ENCODE data around the gene TOP2A. TPM values are rescaled to one million over a fixed set of nuclear protein-coding genes. Genes with fewer than 3 reads are reported as not detected.

TOP2A gene
- total RNA-seq, 1 donor from 2014 or later, result 16.9 TPM

GRCh38 chr17:40464392-40464855, 46.7 kb upstream of the TOP2A start:
- Histone ChIP-seq H3K9me3 (no peaks in the 10 kb centered on the region), H3K27ac (peak overlapping the region; percentile 77), H3K4me1 (peaks cover 41% of the 10 kb centered on the region), H3K27me3 (no peaks in the 10 kb centered on the region), H3K4me3 (no peak overlapping the region), H3K36me3 (no peaks in the 10 kb centered on the region)
- intact Hi-C loops (cut with DNase I), result no loop called here
- TF ChIP-seq POLR2A (IDR thresholded peaks at IDR 0.05) (no peak), POLR2AphosphoS5 (IDR thresholded peaks at IDR 0.05; ENCODE audit: insufficient read depth in 1 of 2, low read depth in 1 of 2) (no peak), CTCF (IDR thresholded peaks at IDR 0.05) (no peak)
- no peak for DNase-seq (ENCODE audit: extremely low spot score in 2 of 2)

- no peak for DNase-seq (ENCODE audit: extremely low spot score in 2 of 2)
- H3K4me1 ChIP-seq, result peaks cover 52% of the 10 kb centered on the region
Measured at GRCh38 chr17:40463122-40463550, 45.4 kb upstream of the TOP2A start.

GRCh38 chr17:40462343-40463121, 44.8 kb upstream of the TOP2A start:
- intact Hi-C loops (cut with DNase I), result no loop called here
- H3K36me3 ChIP-seq, result peaks cover 0 to 2% of the 10 kb centered on the region in 2 donors
- peaks cover 58% of the 10 kb centered on the region for H3K4me1 ChIP-seq
- H3K27me3 ChIP-seq, result no peaks in the 10 kb centered on the region
- TF ChIP-seq POLR2AphosphoS5 (IDR thresholded peaks at IDR 0.05; ENCODE audit: insufficient read depth in 1 of 2, low read depth in 1 of 2) (peak in 1 of 2 donors; percentile 47), POLR2A (IDR thresholded peaks at IDR 0.05) (no peak)
- H3K27ac ChIP-seq, result peak overlapping the region; percentile 77
- no peak for DNase-seq (ENCODE audit: extremely low spot score in 2 of 2)
- no peak overlapping the region for H3K4me3 ChIP-seq
- no peaks in the 10 kb centered on the region for H3K9me3 ChIP-seq

More at GRCh38 chr17:40463122-40463550, 45.4 kb upstream of the TOP2A start:
- TF ChIP-seq CTCF (IDR thresholded peaks at IDR 0.05), result no peak
- no peak for TF ChIP-seq POLR2AphosphoS5 (IDR thresholded peaks at IDR 0.05; ENCODE audit: insufficient read depth in 1 of 2, low read depth in 1 of 2)
- no peak for TF ChIP-seq POLR2A (IDR thresholded peaks at IDR 0.05)
- intact Hi-C loops (cut with DNase I), result no loop called here
- Histone ChIP-seq H3K9me3 (no peaks in the 10 kb centered on the region), H3K27me3 (no peaks in the 10 kb centered on the region), H3K4me3 (no peak overlapping the region), H3K36me3 (no peaks in the 10 kb centered on the region), H3K27ac (peak overlapping the region; percentile 77)

- H3K27me3 ChIP-seq, result no peaks in the 10 kb centered on the region
- no peak for DNase-seq (ENCODE audit: extremely low spot score in 2 of 2)
- no peak overlapping the region for H3K4me3 ChIP-seq
- peaks cover 0 to 9% of the 10 kb centered on the region in 2 donors for H3K36me3 ChIP-seq
- intact Hi-C loops (cut with DNase I), result no loop called here
- H3K9me3 ChIP-seq, result no peaks in the 10 kb centered on the region
- TF ChIP-seq POLR2A (IDR thresholded peaks at IDR 0.05) (peak in 1 of 2 donors; percentile 17), CTCF (IDR thresholded peaks at IDR 0.05) (no peak), POLR2AphosphoS5 (IDR thresholded peaks at IDR 0.05; ENCODE audit: insufficient read depth in 1 of 2, low read depth in 1 of 2) (peak in 1 of 2 donors; percentile 10)
- H3K4me1 ChIP-seq, result peaks cover 65% of the 10 kb centered on the region
- peak overlapping the region; percentile 77 for H3K27ac ChIP-seq
Measured at GRCh38 chr17:40461732-40462342, 44.1 kb upstream of the TOP2A start.

GRCh38 chr17:40460968-40461731, 43.5 kb upstream of the TOP2A start:
- no peak for TF ChIP-seq POLR2A (IDR thresholded peaks at IDR 0.05)
- no peak for TF ChIP-seq CTCF (IDR thresholded peaks at IDR 0.05)
- peak in 1 of 2 donors; percentile 77 for TF ChIP-seq POLR2AphosphoS5 (IDR thresholded peaks at IDR 0.05; ENCODE audit: insufficient read depth in 1 of 2, low read depth in 1 of 2)
- Histone ChIP-seq H3K27ac (peak overlapping the region; percentile 77), H3K4me3 (no peak overlapping the region), H3K27me3 (no peaks in the 10 kb centered on the region), H3K4me1 (peaks cover 72% of the 10 kb centered on the region), H3K9me3 (no peaks in the 10 kb centered on the region), H3K36me3 (peaks cover 0 to 13% of the 10 kb centered on the region in 2 donors)
- DNase-seq (ENCODE audit: extremely low spot score in 2 of 2), result no peak
- intact Hi-C loops (cut with DNase I), result no loop called here

All from vagina (tissue), 2 donors.